GM21367 (cell line): Measurements from ENCODE around the gene DRG2.

Experiments
- ATAC-seq: cut with Tn5 transposase; IDR thresholded peaks from one replicate; pipeline ENCODE4 v1.9.1; 2021; ENCODE audit not compliant: unreplicated experiment

Gene DRG2

DNA sequence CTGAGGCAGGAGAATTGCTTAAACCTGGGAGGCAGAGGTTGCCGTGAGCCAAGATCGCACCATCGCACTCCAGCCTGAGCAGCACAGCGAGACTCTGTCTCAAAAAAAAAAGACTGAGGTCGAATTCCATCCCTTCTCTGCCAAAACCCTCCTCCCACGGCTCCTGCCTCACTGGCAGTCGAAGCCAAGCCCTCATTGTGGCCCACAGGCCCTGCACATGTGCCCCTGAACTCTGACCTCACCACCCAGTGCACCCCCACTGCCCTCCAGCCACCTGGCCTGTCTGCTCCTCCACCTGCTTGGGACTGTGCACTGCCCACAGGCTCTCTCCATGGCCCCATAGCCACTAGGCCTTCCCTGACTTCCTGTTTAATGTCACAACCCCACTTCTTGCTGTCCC, 27.8 kb downstream of the DRG2 start:
- ATAC-seq, result no peak

DNA sequence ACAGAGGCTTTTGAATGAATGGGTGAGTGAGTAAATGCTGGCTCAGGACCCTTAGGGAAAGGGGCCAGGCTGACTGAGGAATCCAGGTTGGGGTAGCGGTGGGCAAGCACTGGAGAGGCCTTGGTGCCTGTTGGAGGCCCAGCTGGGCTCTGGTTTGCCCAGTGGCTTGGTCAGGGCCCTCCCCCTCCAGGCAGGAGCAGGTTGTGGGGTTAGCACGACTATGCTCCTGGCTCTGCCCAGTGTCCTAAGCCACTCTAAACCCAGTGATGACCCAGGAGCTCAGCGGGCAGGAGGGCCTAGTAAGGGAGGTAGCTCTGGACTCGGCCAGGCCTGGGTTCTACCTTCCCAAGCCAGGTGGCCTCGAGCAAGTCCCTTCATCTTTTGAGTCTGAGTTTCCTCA, 28.3 kb downstream of the DRG2 start:
- no peak for ATAC-seq

DNA sequence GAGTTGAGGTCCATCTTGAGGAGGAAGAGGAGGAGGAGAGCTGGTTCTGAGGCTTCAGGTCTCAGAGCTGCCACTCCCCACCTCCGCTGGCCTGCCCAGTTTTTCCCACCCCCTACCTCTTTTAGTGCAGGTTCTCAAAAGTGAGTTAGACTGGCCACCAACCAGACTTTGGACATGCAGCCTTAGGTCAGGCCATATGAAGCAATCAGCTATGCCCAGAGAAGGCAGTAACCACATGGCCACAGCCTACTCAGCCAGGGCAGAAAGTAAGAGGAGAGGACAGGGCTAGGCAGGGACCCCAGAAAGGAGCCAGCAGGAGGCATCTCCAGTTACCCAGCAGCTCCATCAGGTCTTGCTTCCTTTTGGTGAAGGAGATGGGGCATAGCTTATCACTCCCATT, 29.8 kb downstream of the DRG2 start:
- ATAC-seq, result no peak

DNA sequence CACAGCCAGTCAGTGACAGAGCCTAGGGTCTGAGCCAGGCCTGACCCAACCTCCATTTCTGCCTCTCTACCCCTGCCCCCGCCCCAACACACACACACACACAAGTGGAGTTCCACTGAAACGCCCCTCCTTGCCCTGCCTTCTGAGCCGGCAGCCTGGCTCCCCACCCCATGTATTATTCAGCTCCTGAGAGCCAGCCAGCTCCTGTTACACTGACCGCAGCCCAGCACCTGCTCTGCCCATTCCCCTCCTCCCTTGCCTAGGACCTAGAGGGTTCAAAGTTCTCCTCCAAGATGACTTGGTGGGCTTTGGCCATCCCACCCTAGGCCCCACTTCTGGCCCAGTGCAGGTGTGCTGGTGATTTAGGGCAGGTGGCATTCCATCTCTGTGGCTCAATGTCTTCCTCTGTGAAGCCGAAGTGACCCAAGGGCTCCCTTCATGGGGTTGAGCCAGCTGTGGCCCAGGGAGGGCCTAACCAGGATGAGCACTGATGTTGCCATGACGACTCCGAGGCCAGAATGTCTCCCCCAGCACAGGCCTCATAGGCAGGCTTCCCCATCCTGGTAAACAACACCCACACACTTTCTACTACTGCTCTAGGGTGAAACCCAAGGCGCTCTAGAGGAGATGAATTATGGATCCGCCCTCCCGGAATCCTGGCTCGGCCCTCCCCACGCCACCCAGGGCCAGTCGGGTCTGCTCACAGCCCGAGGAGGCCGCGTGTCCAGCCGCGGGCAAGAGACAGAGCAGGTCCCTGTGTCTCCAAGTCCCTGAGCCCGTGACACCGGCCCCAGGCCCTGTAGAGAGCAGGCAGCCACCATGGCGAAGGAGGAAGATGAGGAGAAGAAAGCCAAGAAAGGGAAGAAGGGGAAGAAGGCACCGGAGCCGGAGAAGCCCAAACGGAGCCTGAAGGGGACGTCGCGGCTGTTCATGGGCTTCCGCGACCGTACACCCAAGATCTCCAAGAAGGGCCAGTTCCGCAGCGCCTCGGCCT, 30.5 kb downstream of the DRG2 start:
- no peak for ATAC-seq

DNA sequence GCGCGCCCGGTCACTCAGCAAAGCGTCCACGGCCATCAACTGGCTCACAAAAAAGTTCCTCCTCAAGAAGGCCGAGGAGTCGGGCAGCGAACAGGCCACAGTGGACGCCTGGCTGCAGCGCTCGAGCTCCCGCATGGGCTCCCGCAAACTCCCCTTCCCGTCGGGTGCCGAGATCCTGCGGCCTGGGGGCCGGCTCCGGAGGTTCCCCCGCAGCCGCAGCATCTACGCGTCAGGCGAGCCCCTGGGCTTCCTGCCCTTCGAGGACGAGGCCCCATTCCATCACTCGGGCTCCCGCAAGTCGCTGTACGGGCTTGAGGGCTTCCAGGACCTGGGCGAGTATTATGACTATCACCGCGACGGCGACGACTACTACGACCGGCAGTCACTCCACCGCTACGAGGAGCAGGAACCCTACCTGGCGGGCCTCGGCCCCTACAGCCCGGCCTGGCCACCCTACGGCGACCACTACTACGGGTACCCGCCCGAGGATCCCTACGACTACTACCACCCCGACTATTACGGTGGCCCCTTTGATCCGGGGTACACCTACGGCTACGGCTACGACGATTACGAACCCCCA, 31.5 kb downstream of the DRG2 start:
- ATAC-seq, result no peak

DNA sequence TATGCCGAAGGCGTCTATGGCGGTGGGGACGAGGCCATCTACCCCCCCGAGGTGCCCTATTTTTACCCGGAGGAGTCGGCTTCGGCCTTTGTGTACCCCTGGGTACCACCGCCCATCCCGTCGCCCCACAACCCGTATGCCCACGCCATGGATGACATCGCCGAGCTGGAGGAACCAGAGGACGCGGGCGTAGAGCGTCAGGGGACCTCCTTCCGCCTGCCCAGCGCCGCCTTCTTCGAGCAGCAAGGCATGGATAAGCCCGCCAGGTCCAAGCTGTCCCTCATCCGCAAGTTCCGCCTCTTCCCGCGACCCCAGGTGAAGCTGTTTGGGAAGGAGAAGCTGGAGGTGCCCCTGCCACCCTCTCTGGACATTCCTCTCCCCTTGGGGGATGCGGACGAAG, 32.2 kb downstream of the DRG2 start:
- ATAC-seq, result no peak

DNA sequence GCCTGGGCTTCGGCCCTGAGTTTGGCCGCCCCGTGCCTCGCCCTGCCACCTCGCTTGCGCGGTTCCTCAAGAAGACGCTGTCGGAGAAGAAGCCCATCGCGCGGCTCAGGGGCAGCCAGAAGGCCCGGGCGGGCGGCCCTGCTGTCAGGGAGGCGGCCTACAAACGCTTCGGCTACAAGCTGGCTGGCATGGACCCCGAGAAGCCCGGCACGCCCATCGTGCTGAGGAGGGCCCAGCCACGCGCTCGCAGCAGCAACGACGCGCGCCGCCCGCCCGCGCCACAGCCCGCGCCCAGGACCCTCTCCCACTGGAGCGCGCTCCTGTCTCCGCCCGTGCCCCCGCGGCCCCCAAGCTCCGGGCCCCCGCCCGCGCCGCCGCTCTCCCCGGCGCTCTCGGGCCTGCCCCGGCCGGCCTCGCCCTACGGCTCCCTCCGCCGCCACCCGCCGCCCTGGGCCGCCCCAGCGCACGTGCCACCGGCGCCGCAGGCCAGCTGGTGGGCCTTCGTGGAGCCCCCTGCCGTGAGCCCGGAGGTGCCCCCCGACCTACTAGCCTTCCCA, 32.8 kb downstream of the DRG2 start:
- no peak for ATAC-seq

DNA sequence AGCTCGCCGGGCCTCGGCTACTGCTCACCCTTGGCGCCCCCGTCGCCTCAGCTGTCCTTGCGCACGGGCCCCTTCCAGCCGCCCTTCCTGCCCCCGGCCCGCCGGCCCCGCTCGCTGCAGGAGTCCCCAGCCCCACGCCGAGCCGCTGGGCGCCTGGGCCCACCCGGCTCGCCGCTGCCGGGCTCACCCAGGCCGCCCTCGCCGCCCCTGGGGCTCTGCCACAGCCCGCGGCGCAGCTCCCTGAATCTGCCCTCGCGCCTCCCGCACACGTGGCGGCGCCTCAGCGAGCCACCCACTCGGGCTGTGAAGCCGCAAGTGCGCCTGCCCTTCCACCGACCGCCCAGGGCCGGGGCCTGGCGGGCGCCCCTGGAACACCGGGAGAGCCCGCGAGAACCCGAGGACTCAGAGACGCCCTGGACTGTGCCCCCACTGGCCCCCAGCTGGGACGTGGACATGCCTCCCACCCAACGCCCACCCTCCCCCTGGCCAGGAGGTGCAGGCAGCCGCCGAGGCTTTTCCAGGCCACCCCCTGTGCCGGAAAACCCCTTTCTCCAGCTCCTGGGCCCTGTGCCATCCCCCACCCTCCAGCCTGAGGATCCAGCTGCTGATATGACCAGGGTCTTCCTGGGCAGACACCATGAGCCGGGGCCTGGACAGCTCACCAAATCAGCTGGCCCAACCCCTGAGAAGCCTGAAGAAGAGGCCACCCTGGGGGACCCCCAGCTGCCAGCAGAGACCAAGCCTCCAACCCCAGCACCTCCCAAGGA, 33.6 kb downstream of the DRG2 start:
- ATAC-seq, result no peak

DNA sequence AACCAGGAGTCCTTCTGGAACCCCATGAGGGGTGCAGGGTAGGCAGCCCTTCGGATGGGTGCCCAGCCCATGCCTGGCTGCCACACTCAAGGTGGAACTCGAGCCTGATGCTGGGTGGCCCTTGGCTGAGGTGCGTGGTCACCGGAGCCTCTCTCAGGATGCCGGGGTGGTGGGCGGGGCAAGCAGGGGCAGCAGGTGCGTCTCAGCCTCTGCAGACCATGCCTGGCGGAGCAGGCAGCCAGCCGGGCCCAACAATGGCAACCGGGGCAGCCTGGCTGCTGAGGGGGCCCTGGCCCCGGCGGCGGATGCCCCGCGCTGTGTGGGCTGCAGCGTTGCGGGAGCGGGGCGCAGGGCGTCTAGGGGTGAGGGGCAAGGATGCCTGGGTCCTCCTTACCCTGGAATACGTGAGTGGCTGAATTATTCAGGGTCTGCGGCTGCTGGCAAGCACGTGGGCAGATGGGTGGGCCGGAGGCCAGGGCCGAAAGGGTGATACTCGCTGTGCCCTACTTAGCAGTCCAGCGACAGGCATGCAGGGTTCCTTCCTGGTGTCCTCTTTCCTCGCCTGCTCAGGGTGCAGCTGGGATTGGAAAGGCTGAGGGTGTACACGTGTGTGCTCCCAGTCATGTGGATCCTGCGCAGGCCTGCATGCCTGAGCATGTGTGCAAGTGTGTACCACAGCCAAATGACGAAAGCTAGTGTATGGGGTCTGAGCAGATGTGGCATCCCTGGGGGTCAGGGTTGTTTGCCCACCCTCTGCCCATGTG, 35.4 kb downstream of the DRG2 start:
- no peak for ATAC-seq

DNA sequence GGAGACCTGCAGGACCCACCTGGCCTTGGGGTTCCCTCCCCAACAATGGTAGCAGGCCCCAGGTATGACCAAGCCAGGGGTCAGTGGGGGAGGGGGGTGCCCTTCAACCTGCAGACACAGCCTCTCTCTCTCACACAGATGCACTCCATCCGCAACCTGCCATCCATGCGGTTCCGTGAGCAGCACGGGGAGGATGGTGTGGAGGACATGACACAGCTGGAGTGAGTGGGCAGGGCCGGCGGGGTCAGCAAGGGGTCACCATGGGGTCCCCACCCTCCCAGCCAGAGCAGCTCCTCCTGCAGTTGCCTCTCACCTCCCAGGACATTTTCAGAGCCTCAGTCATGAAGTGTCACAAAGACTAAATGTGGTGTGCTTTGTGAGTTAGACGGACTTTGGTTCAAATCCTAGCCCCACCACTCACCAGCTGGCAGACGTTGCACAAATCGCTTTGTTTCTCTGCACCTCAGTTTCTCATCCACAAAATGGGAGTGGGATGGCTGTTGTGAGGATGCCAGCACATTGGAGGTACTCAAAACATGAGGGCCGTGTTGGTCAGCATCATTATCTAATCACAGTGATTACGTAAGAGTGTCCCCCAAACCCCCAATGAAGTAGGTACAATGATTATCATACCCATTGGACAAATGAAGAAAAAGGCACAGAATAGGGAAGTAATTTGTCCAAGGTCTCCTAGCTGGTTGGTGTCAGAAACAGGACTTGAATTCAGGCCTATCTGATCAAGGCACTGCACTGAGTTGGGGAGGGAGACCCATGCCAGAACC, 36.8 kb downstream of the DRG2 start:
- ATAC-seq, result no peak

DNA sequence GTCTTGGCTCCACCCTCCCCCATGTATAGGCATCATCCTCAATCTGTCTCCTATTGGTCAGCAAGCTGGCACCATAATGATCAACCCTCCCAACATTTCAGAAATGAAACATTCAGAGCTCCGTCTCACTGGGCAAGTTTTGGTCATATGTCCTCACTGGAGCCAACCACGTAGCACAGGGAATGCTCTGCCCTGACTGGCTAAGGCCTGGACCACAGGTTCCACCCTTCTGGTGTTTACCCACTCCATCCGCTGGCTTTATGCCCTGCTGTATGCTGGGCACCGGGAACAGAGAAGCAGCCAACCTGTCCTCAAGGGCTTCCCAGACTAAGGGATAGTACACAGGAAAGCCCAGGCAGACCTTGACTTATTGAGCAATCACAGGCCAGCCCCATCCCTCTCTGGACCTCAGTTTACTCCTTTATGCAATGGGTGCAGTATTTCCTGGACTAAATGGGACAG, 41.3 kb downstream of the DRG2 start:
- ATAC-seq, result no peak

DNA sequence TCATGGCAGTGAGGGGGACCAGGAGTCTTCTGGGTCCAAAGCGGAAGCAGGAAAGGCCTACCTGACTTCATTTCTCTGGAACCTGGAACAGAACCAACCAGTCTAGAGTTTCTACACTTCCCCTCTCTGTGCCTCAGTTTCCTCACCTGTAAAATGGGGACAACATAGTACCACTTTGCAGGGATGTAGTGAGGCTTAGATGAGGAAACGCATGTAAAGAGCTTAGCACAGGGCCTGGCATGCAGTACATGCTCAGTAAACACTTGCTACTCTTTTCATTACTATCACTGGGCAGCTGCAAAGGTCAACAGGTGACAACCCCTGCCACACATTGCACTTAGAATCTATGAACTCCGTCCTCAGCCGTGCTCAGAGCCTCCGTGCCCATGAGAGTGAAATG, 45.0 kb downstream of the DRG2 start:
- ATAC-seq, result no peak

DNA sequence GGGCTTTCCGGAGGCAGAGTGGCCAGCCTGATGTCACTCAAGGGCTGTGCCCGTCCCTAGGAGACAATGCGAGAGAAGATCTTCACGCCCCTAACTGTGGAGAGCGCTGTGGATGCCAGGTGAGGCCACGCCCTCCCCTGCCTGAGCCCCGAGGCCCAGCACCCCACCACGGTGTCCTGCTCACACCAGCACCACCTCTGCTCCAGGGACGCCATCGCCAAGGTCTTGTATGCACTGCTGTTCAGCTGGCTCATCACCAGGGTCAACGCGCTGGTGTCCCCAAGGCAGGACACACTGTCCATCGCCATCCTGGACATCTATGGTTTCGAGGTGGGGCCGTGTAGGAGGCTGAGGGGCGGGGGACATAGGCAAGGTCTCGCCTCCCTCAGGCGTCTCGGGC, 48.6 kb downstream of the DRG2 start:
- no peak for ATAC-seq

DNA sequence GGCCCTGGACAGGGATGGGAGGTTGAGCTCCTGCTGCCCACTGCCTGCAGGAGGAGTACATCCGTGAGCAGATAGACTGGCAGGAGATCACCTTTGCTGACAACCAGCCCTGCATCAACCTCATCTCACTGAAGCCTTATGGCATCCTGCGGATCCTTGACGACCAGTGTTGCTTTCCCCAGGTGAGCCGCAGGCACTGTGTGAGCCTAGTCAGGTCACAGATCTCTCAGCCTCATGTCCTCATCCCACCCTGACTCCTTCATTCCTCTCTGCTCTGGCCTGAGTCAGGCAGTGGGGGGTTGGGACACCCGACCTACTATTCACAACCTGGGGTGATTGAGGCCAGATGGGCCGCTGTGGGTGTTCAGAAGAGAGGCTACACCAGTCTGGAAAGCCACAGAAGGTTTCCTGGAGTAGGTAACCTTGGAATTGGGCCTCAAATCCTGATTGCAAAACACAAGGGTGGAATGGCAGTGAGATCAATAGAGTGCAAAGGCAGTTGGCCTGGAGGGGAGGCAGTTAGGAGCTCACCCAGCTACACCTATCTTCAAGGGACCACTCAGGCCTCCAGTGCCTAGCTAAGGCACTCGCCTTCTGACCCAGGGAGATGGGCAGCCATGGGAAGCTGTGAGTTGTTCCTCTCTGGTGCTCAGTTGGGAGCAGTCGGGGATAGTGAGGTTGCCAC, 50.5 kb downstream of the DRG2 start:
- ATAC-seq, result no peak

DNA sequence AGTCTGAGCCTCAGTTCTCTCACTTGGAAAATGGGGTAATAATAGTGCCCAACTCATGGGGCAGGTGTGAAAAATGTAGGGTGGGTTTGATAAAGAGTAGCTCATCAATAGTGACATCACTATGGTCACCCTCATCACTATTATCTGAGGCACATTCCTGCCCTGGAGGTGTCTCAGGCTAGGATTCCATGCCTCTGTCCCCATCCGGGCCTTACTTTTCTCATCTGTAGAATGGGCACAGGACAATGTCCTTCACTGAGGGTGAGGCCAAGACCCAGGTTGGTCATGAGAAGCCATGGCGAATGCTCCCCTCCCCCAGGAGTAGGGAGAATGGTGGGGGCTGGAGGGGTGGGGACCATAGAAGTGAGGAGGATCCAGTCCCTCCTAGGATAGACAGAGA, 51.3 kb downstream of the DRG2 start:
- ATAC-seq, result no peak

DNA sequence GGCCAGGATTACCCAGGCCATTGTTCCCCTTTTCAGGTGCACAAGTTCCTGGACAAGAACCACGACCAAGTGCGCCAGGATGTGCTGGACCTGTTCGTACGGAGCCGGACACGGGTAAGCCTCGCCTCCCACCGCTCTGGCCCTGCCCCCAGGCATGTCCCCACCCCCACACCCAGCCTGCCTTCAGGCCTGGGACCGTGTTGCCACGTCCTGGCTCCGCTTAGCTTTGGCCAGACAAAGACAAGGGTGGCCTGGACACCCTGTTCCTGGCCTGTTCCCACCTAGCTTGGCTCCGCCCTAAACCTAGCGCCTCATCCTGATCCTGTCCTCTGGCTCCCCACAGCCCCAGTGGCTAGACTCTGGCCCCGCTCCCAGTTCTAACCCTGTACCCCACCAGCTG, 51.8 kb downstream of the DRG2 start:
- no peak for ATAC-seq

DNA sequence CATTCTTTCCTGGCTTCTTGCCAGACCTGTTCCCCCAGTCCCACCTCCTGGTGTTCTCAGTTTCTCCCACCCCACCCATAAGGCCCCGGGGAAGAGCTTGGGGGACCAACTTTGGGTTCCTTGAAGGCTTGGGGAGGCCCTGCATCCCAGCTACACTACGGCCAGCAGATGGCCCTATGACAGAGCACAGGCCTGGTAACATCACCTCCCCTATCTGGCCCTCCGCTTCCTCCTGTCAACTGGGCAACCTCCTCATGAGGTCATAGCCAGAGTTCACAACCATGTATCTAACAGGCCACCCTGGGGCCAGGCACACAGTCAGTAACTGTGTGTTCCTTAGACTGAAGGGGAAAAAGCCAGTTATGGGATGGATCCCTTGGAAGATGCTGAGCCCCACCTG, 52.2 kb downstream of the DRG2 start:
- ATAC-seq, result no peak

DNA sequence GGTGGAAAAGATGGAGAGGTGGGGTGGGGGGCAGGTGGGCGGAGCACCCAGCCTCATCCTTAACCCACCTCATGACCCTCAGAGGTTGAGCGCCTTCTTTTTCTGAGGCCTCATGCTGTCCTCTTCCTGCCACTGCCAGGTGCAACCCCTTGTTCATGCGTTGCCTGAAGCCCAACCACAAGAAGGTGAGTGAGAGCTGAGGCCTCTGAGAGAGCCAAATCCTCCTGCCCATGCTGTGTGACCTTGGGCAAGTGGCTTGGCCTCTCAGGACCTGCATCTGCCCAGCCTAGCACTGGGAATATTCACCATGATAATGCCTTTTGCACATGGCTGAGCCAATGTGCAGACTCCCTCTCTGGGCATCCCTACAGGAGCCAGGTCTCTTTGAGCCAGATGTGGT, 52.9 kb downstream of the DRG2 start:
- no peak for ATAC-seq

DNA sequence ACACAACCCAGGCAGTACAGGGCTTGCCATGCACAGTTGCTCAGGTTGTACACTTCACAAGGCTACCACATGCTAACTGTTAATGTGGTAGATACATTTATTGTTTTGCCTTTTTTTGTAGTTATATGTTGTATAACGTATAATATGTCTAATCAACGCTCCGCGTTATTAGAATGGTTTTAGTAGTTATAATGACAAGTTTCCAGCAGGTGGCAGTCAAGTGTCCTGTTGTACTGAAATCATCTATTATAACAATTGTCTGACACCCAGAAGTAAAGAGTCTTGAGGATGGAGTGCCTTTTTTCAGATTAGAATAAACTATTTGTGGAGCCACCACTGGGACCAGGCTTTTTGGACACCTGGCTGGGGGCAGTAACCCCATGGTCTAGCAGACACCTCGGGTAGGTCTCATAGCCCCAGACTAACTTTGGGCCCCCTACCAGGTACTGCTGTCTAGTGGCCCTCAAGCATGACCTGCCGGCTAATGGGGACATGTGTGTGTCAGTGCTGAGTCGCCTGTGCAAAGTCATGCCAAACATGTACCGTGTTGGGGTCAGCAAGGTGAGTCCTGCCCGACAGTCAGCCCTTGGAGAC, 53.6 kb downstream of the DRG2 start:
- ATAC-seq, result no peak
